ENCODE measurements around the gene STK24.

Gene STK24

DNA sequence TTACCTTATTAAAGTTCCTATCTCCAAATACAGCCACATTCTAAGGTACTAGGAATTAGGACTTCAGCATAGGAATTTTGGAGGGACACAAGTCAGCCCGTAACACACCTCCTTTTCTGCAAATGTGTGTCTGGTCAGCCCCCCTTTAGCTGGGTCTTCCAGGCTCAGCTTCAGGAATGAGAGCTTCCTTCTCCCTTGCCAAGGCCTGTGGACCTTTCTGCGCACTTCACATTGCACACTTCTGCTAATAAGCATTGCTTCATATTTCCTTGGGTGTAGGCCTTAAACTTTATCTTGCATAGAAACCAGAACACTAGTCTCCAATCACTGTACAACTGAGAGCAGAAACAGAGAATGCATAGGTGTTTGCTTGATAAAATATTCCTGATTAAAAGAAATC is 4.5 kb upstream of the STK24 start:
- TF ChIP-seq, protein P1, sequence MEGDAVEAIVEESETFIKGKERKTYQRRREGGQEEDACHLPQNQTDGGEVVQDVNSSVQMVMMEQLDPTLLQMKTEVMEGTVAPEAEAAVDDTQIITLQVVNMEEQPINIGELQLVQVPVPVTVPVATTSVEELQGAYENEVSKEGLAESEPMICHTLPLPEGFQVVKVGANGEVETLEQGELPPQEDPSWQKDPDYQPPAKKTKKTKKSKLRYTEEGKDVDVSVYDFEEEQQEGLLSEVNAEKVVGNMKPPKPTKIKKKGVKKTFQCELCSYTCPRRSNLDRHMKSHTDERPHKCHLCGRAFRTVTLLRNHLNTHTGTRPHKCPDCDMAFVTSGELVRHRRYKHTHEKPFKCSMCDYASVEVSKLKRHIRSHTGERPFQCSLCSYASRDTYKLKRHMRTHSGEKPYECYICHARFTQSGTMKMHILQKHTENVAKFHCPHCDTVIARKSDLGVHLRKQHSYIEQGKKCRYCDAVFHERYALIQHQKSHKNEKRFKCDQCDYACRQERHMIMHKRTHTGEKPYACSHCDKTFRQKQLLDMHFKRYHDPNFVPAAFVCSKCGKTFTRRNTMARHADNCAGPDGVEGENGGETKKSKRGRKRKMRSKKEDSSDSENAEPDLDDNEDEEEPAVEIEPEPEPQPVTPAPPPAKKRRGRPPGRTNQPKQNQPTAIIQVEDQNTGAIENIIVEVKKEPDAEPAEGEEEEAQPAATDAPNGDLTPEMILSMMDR (IDR thresholded peaks at IDR 0.05; ENCODE audit: insufficient read depth, missing control alignments) = no peak
- no peak for FAIRE-seq
- no peak for DNase-seq (ENCODE audit: insufficient read length, low spot score)

DNA sequence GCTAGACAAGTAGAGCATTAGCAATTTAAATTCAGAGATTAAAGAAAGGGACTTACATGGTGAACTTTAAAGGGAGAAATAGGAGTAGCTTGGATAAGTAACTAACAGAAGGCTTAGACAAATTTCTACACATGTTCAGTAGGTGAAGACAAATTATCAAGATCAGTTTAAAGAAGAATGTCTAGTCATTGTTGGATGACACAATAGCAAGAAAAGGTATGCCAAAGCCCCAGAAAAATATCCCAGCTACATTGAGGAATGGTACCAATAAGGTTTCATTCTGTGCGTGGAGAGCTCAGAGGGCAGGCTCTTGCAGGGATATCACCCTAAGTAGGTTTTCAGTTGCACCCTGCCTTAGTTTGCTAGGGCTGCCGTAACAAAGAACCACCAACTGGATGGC is 3.5 kb upstream of the STK24 start:
- no peak for DNase-seq (ENCODE audit: insufficient read length, low spot score)
- no peak for FAIRE-seq
- TF ChIP-seq, protein P1 (IDR thresholded peaks at IDR 0.05; ENCODE audit: insufficient read depth, missing control alignments) = no peak

DNA sequence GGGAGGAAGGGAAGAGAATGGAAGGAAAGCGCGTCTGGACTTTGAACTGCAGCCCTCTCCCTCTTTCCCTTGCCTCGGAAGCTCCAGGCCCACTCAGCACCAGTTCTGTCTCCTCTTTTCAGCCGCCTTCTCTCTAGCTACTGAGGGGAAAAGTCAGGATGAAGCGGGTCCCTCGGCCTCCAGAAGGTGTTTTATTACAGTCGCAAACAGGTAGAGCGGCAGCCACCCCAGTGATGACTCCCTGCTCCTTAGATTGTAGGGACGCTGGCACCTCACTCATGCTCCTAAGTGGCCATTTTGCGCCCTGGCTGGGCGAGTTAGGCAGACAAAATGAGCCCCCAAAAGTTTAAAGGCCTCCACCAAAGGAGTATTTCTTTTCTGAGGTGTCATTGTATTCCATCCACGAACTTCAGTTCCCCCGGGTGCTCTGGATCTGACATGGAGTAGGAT is 954 bp upstream of the STK24 start:
- FAIRE-seq (no peak), DNase-seq (ENCODE audit: insufficient read length, low spot score) (no peak)
- TF ChIP-seq, protein P1 (IDR thresholded peaks at IDR 0.05; ENCODE audit: insufficient read depth, missing control alignments) = no peak

DNA sequence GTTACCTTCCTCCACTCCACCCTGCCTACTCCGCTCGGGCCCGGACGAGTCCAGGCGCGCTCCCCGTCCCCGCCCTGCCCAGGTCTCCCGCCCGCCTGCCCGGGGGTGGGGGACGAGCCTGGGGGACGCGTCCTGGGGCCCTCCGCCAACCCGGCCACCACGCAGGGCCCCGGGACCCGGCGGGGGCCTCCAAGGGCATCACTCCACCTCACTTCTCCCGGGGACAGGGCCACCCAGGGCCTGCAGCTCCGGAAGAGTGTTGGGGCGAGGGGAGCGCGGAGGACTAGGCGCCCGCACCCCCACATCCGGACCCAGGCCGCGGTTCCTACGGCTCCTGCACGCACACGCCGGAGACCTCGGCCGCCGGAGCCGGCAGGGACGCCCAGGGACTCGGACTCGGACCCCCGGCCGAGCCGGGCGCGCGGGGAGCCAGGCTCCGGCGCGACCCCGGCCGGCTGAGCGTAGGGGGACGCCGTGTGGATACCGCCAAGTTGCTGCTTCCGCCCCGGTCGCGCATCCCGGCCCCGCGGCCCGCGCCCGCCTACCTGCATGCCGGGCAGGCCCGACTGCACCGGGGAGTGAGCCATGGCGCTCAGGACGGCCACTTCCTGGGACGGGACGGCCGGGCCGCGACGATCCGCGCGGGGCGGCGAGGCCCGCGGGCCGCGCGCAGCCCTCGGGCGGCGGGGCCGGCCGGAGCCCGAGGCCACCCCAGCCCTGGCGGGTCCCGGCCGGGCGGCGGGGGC is 534 bp downstream of the STK24 start:
- no peak for FAIRE-seq
- TF ChIP-seq, protein P1 (IDR thresholded peaks at IDR 0.05; ENCODE audit: insufficient read depth, missing control alignments) = no peak
- DNase-seq (ENCODE audit: insufficient read length, low spot score) = no peak

DNA sequence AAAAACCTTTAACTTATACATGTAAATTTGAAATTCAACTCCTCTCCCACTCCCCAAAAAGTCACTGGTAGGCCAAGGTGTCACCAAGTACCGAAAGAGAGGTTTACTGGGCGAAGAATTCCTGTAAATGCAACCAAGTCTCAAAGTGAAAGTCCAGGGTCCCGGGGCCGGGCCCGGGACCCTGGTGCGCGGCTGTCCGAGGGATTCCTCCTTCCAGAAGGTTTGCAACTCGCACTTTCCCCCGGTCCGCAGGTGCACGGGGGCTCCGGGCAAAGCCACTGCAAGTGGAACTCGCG is 1.1 kb downstream of the STK24 start:
- no peak for DNase-seq (ENCODE audit: insufficient read length, low spot score)
- TF ChIP-seq, protein P1 (IDR thresholded peaks at IDR 0.05; ENCODE audit: insufficient read depth, missing control alignments) = no peak
- FAIRE-seq = no peak

DNA sequence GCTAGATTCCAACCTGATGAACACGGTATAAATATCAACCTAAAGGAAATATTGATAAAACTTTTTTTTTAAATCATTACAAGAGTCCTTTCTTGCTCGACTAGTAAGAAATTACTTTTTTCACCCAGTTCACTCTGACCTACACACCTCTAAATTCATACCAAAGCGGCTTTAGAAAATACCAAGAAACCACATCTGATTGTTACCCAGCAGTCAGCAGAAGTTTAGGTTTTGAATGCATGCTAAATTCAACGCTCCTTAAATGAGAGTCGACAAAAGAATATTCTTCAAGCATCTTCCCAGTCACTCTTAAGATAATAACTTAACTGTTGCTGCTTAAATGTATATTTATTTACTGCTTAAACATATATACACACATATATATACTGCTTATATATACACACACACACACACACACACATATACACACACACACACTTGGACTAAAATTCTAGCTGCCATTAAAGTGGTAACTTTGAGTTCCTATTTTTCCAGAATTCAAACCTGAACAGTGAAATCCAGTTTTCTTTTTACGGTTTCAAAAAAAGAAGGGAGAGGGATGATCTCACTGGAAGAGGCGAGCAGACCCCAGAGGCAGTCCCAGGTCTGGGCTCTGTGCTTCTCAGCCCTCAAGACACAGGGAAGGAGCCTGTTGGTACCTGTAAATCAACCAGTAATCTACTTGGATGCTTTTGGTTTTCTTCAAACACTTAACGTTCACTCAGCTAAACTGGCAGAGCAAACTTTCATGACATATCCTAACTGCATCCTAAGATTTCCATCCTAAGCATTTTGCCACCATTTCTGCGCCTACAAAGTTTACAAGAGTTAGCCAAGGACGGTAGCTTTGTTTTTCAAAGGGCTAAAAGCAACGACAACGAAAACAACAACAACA is 1.7 kb downstream of the STK24 start:
- TF ChIP-seq, protein P1 (IDR thresholded peaks at IDR 0.05; ENCODE audit: insufficient read depth, missing control alignments) = no peak
- FAIRE-seq (no peak), DNase-seq (ENCODE audit: insufficient read length, low spot score) (no peak)

Data from D721Med (cell line).